Activated CD4-positive, alpha-beta T cell treated with anti-CD3 and anti-CD28 coated beads, Interleukin-2, amount 50 U/mL, for 48 hours (primary cell): ENCODE measurements around the gene SHISA9.

ENCODE experiments used
- DNase-seq, 2 experiments: peaks; one replicate each; pipeline ENCODE4 v3.0.0-alpha.2; 2020

SHISA9 gene

GRCh38 chr16:13036600-13036999 is 135.2 kb downstream of the SHISA9 start:
- peak; percentile 17 to 26 for DNase-seq

- no peak for DNase-seq
Measured at GRCh38 chr16:13038591-13038990, 137.2 kb downstream of the SHISA9 start.

GRCh38 chr16:13039526-13039925 is 138.1 kb downstream of the SHISA9 start:
- DNase-seq = no peak

- no peak for DNase-seq
Measured at GRCh38 chr16:13041180-13041579, 139.8 kb downstream of the SHISA9 start.

- no peak for DNase-seq
Measured at GRCh38 chr16:13041646-13042290, 140.4 kb downstream of the SHISA9 start.

- no peak for DNase-seq
Measured at GRCh38 chr16:13042291-13042685, 140.9 kb downstream of the SHISA9 start.

GRCh38 chr16:13046061-13046821 is 144.8 kb downstream of the SHISA9 start:
- no peak for DNase-seq

GRCh38 chr16:13047276-13047675 is 145.9 kb downstream of the SHISA9 start:
- no peak for DNase-seq

GRCh38 chr16:13049688-13050087 is 148.3 kb downstream of the SHISA9 start:
- DNase-seq = no peak

GRCh38 chr16:13052431-13052830 is 151.0 kb downstream of the SHISA9 start:
- no peak for DNase-seq

GRCh38 chr16:13055480-13055879 is 154.1 kb downstream of the SHISA9 start:
- no peak for DNase-seq

- DNase-seq = no peak
Measured at GRCh38 chr16:13056607-13057006, 155.2 kb downstream of the SHISA9 start.

- DNase-seq = no peak
Measured at GRCh38 chr16:13060932-13061331, 159.5 kb downstream of the SHISA9 start.

GRCh38 chr16:13061691-13062090 is 160.3 kb downstream of the SHISA9 start:
- DNase-seq = no peak

GRCh38 chr16:13062219-13062618 is 160.8 kb downstream of the SHISA9 start:
- no peak for DNase-seq

- DNase-seq = no peak
Measured at GRCh38 chr16:13063457-13063856, 162.1 kb downstream of the SHISA9 start.

GRCh38 chr16:13064821-13065220 is 163.4 kb downstream of the SHISA9 start:
- no peak for DNase-seq

- no peak for DNase-seq
Measured at GRCh38 chr16:13067648-13068047, 166.2 kb downstream of the SHISA9 start.

- no peak for DNase-seq
Measured at GRCh38 chr16:13068912-13069583, 167.7 kb downstream of the SHISA9 start.

GRCh38 chr16:13070268-13070667 is 168.9 kb downstream of the SHISA9 start:
- DNase-seq = no peak

- no peak for DNase-seq
Measured at GRCh38 chr16:13076878-13077277, 175.5 kb downstream of the SHISA9 start.

GRCh38 chr16:13077816-13078215 is 176.4 kb downstream of the SHISA9 start:
- no peak for DNase-seq

- DNase-seq = no peak
Measured at GRCh38 chr16:13080531-13080930, 179.1 kb downstream of the SHISA9 start.

GRCh38 chr16:13081825-13082331 is 180.5 kb downstream of the SHISA9 start:
- no peak for DNase-seq
